Tibial nerve (tissue), 4 donors: ENCODE data around the gene MBOAT1. TPM values are rescaled to one million over a fixed set of nuclear protein-coding genes. Genes with fewer than 3 reads are reported as not detected.

ENCODE experiments used
- DNase-seq, 2 donors: peaks; one replicate each; pipeline ENCODE4 v3.0.0-alpha.2; 2019; ENCODE audit warnings: low spot score in 2 of 2
- H3K27ac ChIP-seq, 4 donors: fragments of 200-600 bp; sonication (generic) in 3 of 4; one replicate each; pipeline ENCODE4 v1.5.1; 2017 to 2019; ENCODE audit warnings: mild to moderate bottlenecking in 1 of 4
- H3K27me3 ChIP-seq, 2 donors: fragments of 200-600 bp; sonication (generic) in 1 of 2; one replicate each; pipeline versions ENCODE4 v1.5.1 to v1.6.0; 2017 to 2019
- H3K36me3 ChIP-seq, 3 donors: fragments of 200-600 bp; sonication (generic); one replicate each; pipeline ENCODE4 v1.5.1; 2018 to 2019
- H3K4me1 ChIP-seq, 4 donors: fragments of 200-600 bp; sonication (generic) in 3 of 4; one replicate each; pipeline ENCODE4 v1.5.1; 2017 to 2019
- H3K4me3 ChIP-seq, 4 donors: fragments of 200-600 bp; sonication (generic) in 3 of 4; one replicate each; pipeline ENCODE4 v1.5.1; 2017 to 2019; ENCODE audit warnings: mild to moderate bottlenecking in 1 of 4, moderate library complexity in 1 of 4
- H3K9me3 ChIP-seq, 4 donors: fragments of 200-600 bp; sonication (generic) in 3 of 4; one replicate each; pipeline ENCODE4 v1.5.1; 2017 to 2019
- EP300 ChIP-seq, 2 donors: sonication (generic); formaldehyde crosslinking; IDR thresholded peaks; one replicate each; pipeline ENCODE4 v1.6.1; 2017; ENCODE audit warnings: antibody characterized with exemption in 2 of 2, mild to moderate bottlenecking in 1 of 2
- POLR2A ChIP-seq, 2 donors: fragments of 450-650 bp; IDR thresholded peaks; one replicate each; pipeline ENCODE4 v1.6.1; 2017; ENCODE audit warnings: antibody characterized with exemption in 2 of 2, mild to moderate bottlenecking in 2 of 2, moderate library complexity in 2 of 2
- WGBS, 2 donors: methylation state at CpG; one replicate each; pipeline ENCODE4 v1.1.5; 2018; 5-methylcytosine and 5-hydroxymethylcytosine counted together
- total RNA-seq, 4 donors: library from RNA; depleted of rRNA; stranded (reverse); fragments of >200 nt; gene quantifications; one replicate each; pipeline ENCODE4 v1.1.0, GENCODE V29; 2016
- TF ChIP-seq, protein P1 (sequence below), 5 experiments: fragments of 200-600 bp in 3 of 5; fragments of 450-650 bp in 2 of 5; sonication (generic) in 3 of 5; IDR thresholded peaks; one replicate each; pipeline ENCODE4 v1.5.1; 2016 to 2019; ENCODE audit warnings: antibody characterized with exemption in 5 of 5, mild to moderate bottlenecking in 3 of 5, moderate library complexity in 2 of 5

The MBOAT1 gene
- total RNA-seq, 4 donors from 2014 or later, result 12.3 to 25.6 (median 19.2) TPM

DNA sequence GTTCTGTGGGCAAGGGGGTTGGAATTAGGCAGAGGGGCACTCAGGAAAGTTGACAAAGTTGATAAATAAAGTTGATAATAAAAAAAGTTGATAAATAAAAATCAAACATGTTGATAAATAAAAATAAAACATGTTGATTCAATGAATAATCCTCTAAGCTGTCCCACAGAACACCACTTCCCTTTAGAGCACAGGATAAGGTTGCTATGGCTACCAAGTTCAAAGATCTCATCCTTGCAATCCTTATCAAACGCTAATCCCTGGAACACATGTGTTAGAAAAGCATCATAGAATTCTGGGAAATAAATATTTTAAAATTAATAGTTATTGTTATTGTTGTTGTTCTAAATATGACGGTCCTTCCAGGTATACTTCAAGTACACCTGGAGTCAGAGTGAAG, 33.9 kb downstream of the MBOAT1 start:
- no peak overlapping the region for H3K4me3 ChIP-seq
- TF ChIP-seq EP300 (IDR thresholded peaks at IDR 0.05) (no peak), POLR2A (IDR thresholded peaks at IDR 0.05) (no peak)
- TF ChIP-seq, protein P1, sequence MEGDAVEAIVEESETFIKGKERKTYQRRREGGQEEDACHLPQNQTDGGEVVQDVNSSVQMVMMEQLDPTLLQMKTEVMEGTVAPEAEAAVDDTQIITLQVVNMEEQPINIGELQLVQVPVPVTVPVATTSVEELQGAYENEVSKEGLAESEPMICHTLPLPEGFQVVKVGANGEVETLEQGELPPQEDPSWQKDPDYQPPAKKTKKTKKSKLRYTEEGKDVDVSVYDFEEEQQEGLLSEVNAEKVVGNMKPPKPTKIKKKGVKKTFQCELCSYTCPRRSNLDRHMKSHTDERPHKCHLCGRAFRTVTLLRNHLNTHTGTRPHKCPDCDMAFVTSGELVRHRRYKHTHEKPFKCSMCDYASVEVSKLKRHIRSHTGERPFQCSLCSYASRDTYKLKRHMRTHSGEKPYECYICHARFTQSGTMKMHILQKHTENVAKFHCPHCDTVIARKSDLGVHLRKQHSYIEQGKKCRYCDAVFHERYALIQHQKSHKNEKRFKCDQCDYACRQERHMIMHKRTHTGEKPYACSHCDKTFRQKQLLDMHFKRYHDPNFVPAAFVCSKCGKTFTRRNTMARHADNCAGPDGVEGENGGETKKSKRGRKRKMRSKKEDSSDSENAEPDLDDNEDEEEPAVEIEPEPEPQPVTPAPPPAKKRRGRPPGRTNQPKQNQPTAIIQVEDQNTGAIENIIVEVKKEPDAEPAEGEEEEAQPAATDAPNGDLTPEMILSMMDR (IDR thresholded peaks at IDR 0.05), result no peak
- H3K36me3 ChIP-seq, result peaks cover 0 to 15% (median 0%) of the 10 kb centered on the region in 3 donors
- no peaks in the 10 kb centered on the region for H3K27me3 ChIP-seq
- 76 to 87% methylated on average over 2 of the region's 2 CpGs for WGBS, 2 donors
- no peaks in the 10 kb centered on the region for H3K9me3 ChIP-seq
- H3K4me1 ChIP-seq, result peaks cover 0 to 28% (median 5%) of the 10 kb centered on the region in 4 donors
- H3K27ac ChIP-seq, result no peak overlapping the region
- DNase-seq, result no peak

DNA sequence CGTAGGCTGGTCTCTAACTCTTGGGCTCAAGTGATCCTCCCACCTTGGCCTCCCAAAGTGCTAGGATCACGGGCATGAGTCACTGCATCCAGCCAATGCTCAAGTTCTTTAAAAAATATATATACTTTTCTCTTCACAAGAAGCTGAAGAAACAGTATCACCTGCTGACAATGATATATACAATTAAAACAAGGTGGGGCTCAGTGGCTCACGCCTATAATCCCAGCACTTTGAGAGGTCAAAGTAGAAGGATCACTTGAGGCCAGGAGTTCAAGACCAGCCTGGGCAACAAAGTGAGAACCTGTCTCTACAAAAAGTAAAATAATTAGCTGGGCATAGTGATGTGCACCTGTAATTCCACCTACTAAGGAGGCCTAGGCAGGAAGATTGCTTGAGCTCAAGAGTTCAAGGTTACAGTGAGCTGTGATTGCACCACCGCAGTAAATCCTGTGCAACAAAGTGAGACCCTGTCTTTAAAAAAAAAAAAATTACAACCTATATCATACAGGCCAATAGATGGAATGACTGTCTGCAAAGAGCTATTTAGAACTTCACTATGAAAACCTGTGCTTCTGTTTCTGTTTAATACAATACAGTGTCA, 36.4 kb downstream of the MBOAT1 start:
- no peak overlapping the region for H3K27ac ChIP-seq
- DNase-seq, result no peak
- H3K4me1 ChIP-seq, result peaks cover 0 to 23% (median 5%) of the 10 kb centered on the region in 4 donors
- H3K36me3 ChIP-seq, result peaks cover 0 to 10% (median 0%) of the 10 kb centered on the region in 3 donors
- 97 to 98% methylated on average over 4 of the region's 4 CpGs for WGBS, 2 donors
- no peaks in the 10 kb centered on the region for H3K27me3 ChIP-seq
- H3K4me3 ChIP-seq, result no peak overlapping the region
- no peaks in the 10 kb centered on the region for H3K9me3 ChIP-seq
- no peak for TF ChIP-seq EP300 (IDR thresholded peaks at IDR 0.05)
- TF ChIP-seq, protein P1 (IDR thresholded peaks at IDR 0.05), result no peak

DNA sequence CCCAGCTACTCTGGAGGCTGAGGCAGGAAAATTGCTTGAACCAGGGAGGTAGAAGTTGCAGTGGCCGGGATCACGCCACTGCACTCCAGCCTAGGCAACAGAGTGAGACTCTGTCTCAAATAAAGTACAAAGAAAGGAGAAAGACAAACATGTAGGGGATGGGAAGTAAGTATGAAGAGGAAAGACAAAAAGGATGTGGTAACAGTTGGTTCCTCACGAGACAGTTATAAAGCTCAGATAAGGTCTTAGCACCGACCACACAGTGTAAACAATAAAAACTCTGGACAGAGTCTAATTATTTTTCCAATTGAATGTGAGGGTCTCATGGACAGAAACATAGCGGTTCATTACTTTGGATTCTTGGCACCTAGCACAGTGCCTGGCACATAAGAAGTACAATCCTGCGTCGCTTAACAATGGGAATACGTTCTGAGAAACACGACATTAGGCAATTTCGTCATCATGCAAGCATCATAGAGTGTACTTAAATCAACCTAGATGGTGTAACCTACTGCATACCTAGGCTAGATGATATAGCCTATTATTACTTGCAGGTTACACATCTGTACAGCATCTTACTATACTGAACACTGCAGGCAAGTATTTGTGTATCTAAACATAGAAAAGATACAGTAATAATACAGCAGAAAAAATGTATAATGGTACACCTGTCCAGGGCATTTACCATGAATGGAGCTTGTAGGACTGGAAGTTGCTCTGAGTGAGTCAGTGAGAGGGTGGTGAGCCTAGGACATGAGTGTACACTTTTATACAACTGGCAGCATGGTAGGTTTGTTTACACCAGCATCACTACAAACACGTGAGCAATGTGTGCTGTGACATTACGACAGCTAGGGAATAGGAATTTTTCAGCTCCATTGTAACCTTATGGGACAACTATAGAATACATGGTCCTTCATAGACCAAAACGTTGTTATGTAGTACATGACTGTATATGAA, 38.2 kb downstream of the MBOAT1 start:
- TF ChIP-seq, protein P1 (IDR thresholded peaks at IDR 0.05), result no peak
- TF ChIP-seq POLR2A (IDR thresholded peaks at IDR 0.05) (no peak), EP300 (IDR thresholded peaks at IDR 0.05) (peak in 1 of 2 donors; percentile 21)
- Histone ChIP-seq H3K36me3 (peaks cover 0 to 1% (median 0%) of the 10 kb centered on the region in 3 donors), H3K4me3 (no peak overlapping the region), H3K9me3 (no peaks in the 10 kb centered on the region), H3K27ac (no peak overlapping the region), H3K27me3 (no peaks in the 10 kb centered on the region), H3K4me1 (peaks cover 0 to 35% (median 8%) of the 10 kb centered on the region in 4 donors)
- no peak for DNase-seq
- WGBS, 2 donors, result 76 to 81% methylated on average over 13 of the region's 13 CpGs

DNA sequence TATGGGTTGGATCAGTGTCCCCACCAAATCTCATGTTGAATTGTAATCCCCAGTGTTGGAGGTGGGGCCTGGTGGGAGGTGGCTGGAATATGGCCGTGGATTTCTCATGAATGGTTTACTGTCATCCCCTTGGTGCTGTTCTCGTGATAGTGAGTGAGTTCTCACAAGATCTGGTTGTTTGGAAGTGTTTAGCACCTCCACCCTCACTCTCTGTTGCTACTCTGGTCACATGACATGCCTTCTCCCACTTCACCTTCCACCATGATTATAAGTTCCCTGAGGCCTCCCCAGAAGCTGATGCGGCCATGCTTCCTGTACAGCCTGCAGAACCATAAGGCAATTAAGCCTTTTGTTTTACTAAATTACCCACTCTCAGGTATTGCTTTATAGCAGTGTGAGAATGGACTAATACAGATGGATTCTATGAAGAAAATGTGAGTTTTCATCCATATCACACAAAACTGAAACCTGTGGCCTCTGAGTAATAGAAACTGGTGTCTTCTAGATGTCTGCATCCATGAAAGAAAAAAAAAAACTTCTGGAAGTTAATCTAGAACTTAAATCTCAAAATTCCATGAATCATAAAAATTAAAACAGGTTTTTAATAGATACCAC, 39.3 kb downstream of the MBOAT1 start:
- DNase-seq, result no peak
- WGBS, 2 donors, result 61 to 87% methylated on average over 3 of the region's 3 CpGs
- Histone ChIP-seq H3K27ac (no peak overlapping the region), H3K4me1 (peaks cover 0 to 45% (median 8%) of the 10 kb centered on the region in 4 donors), H3K4me3 (no peak overlapping the region), H3K9me3 (no peaks in the 10 kb centered on the region), H3K36me3 (no peaks in the 10 kb centered on the region), H3K27me3 (no peaks in the 10 kb centered on the region)
- TF ChIP-seq EP300 (IDR thresholded peaks at IDR 0.05) (no peak), POLR2A (IDR thresholded peaks at IDR 0.05) (no peak)
- TF ChIP-seq, protein P1 (IDR thresholded peaks at IDR 0.05), result no peak
